AG04449 (cell line): ENCODE data around the gene CREG2.

Experiments used
- CTCF ChIA-PET: fragments of 350-600 bp; formaldehyde crosslinking; extraction: SDS; loops from one replicate; lab custom pipeline; 2021; ENCODE audit warnings: antibody characterized with exemption; lab: Yijun Ruan, JAX
- POLR2A ChIA-PET: fragments of 400-600, 350-600 bp; formaldehyde crosslinking; extraction: SDS; loops from one replicate; lab custom pipeline; 2020; ENCODE audit warnings: antibody characterized with exemption, inconsistent platforms; lab: Yijun Ruan, JAX
- DNase-seq: peaks from one replicate; pipeline ENCODE4 v3.0.0-alpha.2; 2010; ENCODE audit warnings: low read depth, low spot score
- H3K4me3 ChIP-seq: 2 replicates; pipeline ENCODE4 v1.5.1; 2011; ENCODE audit warnings: low read depth, mild to moderate bottlenecking, control low read depth, low read length
- TF ChIP-seq, protein P1 (sequence below): IDR thresholded peaks from one replicate; pipeline ENCODE4 v1.5.1; 2011; ENCODE audit warnings: mild to moderate bottlenecking, moderate library complexity, low read length, control low read depth, inconsistent platforms; ENCODE audit not compliant: insufficient read depth; ENCODE audit errors: missing control alignments

CREG2 gene

GRCh38 chr2:101388232-101388631 is 929 bp upstream of the CREG2 start:
- H3K4me3 ChIP-seq = no peak overlapping the region
- ChIA-PET CTCF (interaction anchor here (0.7 to 4.0 kb wide), 19 partner anchors 9 to 367 kb away, joined by 3 to 36 read pairs (median 5); no protein-coding TSS in a partner anchor), POLR2A (no interaction called here)
- no peak for DNase-seq
- TF ChIP-seq, protein P1, sequence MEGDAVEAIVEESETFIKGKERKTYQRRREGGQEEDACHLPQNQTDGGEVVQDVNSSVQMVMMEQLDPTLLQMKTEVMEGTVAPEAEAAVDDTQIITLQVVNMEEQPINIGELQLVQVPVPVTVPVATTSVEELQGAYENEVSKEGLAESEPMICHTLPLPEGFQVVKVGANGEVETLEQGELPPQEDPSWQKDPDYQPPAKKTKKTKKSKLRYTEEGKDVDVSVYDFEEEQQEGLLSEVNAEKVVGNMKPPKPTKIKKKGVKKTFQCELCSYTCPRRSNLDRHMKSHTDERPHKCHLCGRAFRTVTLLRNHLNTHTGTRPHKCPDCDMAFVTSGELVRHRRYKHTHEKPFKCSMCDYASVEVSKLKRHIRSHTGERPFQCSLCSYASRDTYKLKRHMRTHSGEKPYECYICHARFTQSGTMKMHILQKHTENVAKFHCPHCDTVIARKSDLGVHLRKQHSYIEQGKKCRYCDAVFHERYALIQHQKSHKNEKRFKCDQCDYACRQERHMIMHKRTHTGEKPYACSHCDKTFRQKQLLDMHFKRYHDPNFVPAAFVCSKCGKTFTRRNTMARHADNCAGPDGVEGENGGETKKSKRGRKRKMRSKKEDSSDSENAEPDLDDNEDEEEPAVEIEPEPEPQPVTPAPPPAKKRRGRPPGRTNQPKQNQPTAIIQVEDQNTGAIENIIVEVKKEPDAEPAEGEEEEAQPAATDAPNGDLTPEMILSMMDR = no peak

- DNase-seq = no peak
- POLR2A ChIA-PET = no interaction called here
- H3K4me3 ChIP-seq = peak overlapping the region; percentile 34
- CTCF ChIA-PET = interaction anchor here (0.6 to 4.0 kb wide), 21 partner anchors 7 to 372 kb away, joined by 3 to 36 read pairs (median 5); no protein-coding TSS in a partner anchor
- TF ChIP-seq, protein P1 = no peak
Measured at GRCh38 chr2:101386599-101387150, 628 bp downstream of the CREG2 start.

GRCh38 chr2:101383016-101383541 is 4.2 kb downstream of the CREG2 start:
- ChIA-PET CTCF (interaction anchor here (1.0 to 2.0 kb wide), 4 partner anchors 9 to 41 kb away, joined by 3 to 9 read pairs (median 4); no protein-coding TSS in a partner anchor), POLR2A (no interaction called here)
- TF ChIP-seq, protein P1 = no peak
- DNase-seq = no peak
- no peak overlapping the region for H3K4me3 ChIP-seq

DNA sequence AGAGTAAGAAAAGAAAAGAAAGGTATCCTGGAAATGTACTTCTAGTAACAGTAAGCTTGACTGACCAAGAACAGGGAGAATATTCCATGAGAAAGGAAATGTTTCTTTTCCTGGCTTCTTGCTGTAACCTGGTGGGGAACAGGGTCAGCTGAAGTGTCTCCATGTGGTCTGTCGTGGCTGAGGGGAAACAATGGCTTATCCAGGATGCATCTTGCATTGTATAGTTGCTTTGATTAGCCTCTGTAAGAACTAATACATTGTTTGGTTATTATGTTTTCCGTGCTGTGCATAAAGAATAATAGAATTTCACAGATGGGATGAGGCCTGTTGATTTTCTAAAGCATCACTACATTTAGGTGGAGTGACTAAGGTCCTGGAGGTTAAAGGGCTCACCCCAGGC is 4.9 kb downstream of the CREG2 start:
- POLR2A ChIA-PET = no interaction called here
- TF ChIP-seq, protein P1 = no peak
- H3K4me3 ChIP-seq = no peak overlapping the region
- DNase-seq = no peak
- CTCF ChIA-PET = interaction anchor here (1.0 to 2.0 kb wide), 5 partner anchors 9 to 40 kb away, joined by 3 to 9 read pairs (median 4); no protein-coding TSS in a partner anchor

DNA sequence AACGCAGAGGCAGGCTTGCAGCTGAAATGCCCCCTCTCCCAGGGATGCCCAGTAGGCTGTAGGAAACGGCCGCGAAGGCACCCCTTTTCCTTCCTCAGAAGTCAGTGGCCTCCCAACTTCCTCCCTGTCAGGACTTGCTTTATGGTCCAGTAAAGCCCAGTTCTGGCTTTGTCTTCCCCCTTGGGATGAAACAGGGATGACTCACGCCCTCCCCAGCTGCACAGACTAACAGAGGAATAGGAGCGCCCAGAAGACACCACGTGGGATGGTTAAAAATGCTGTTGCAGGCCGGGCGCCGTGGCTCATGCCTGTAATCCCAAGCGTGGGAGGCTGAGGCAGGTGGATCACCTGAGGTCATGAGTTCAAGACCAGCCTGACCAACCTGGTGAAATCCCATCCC is 6.9 kb downstream of the CREG2 start:
- POLR2A ChIA-PET = interaction anchor here (1.2 kb wide), 1 partner anchor 317 kb away, joined by 3 read pairs; the partner anchor contains the start of gene MAP4K4
- DNase-seq = peak; percentile 14
- H3K4me3 ChIP-seq = no peak overlapping the region
- CTCF ChIA-PET = interaction anchor here (1.5 to 2.1 kb wide), 3 partner anchors 8 to 38 kb away, joined by 3 to 13 read pairs (median 6); partner anchors contain the start of gene CREG2
- TF ChIP-seq, protein P1 = no peak

- CTCF ChIA-PET = interaction anchor here (1.1 to 2.1 kb wide), 4 partner anchors 9 to 40 kb away, joined by 3 to 13 read pairs (median 4); partner anchors contain the start of gene CREG2
- no peak overlapping the region for H3K4me3 ChIP-seq
- POLR2A ChIA-PET = no interaction called here
- TF ChIP-seq, protein P1 = no peak
- DNase-seq = no peak
Measured at GRCh38 chr2:101379091-101379490, 8.2 kb downstream of the CREG2 start.
